IMR-90 (cell line): ENCODE data around the gene CDH13. TPM values are rescaled to one million over a fixed set of nuclear protein-coding genes. Genes with fewer than 3 reads are reported as not detected.

Source experiments
- ATAC-seq: fragments of 200-7000 bp; cut with Tn5 transposase; 2 replicates; pipeline ENCODE4 v1.9.1; 2020; ENCODE audit warnings: low read depth, mild to moderate bottlenecking, moderate library complexity
- BruUV-seq: library from RNA; stranded (reverse); fragments of 400-500 nt; replicated peaks from 2 replicates; lab custom pipeline; 2021; lab: Mats Ljungman, UMichigan
- CTCF ChIA-PET: fragments of 300-600 bp; formaldehyde crosslinking; extraction: SDS; loops from one replicate; lab custom pipeline; 2021; ENCODE audit warnings: antibody characterized with exemption; lab: Yijun Ruan, JAX
- POLR2A ChIA-PET: fragments of 300-600 bp; sonication (Branson Sonifier 250); formaldehyde crosslinking; loops from one replicate; lab custom pipeline; 2022; ENCODE audit warnings: antibody characterized with exemption; ENCODE audit not compliant: unreplicated experiment; lab: Charles Lee
- DNase-seq: peaks from one replicate; pipeline ENCODE4 v3.0.0; 2013
- H2AFZ ChIP-seq: replicated peaks from 2 replicates; pipeline ENCODE3; 2013; ENCODE audit warnings: low read length, mild to moderate bottlenecking; ENCODE audit not compliant: poor library complexity
- H2AK5ac ChIP-seq: 2 replicates; pipeline ENCODE4 v1.6.1; 2013; ENCODE audit warnings: low read depth, low read length, inconsistent platforms
- H2AK9ac ChIP-seq: replicated peaks from 2 replicates; pipeline ENCODE3; 2013; ENCODE audit warnings: mild to moderate bottlenecking, low read depth, low read length, moderate library complexity; ENCODE audit not compliant: poor library complexity
- H2BK120ac ChIP-seq: 2 replicates; pipeline ENCODE4 v1.6.1; 2013; ENCODE audit warnings: low read depth, low read length, inconsistent platforms
- H2BK15ac ChIP-seq: 3 replicates; pipeline ENCODE4 v1.6.1; 2013; ENCODE audit warnings: low read depth, low read length, inconsistent platforms
- H2BK20ac ChIP-seq: 2 replicates; pipeline ENCODE4 v1.6.1; 2013; ENCODE audit warnings: low read depth, mild to moderate bottlenecking, inconsistent platforms, low read length, moderate library complexity
- H2BK5ac ChIP-seq: 2 replicates; pipeline ENCODE4 v1.6.1; 2013; ENCODE audit warnings: mild to moderate bottlenecking, low read depth, low read length, inconsistent platforms; ENCODE audit not compliant: poor library complexity, severe bottlenecking
- H3K14ac ChIP-seq: replicated peaks from 2 replicates; pipeline ENCODE4 v1.6.1; 2013; ENCODE audit warnings: low read depth, low read length, inconsistent platforms
- H3K18ac ChIP-seq: 2 replicates; pipeline ENCODE4 v1.6.1; 2013; ENCODE audit warnings: low read depth, low read length, control low read depth
- H3K23ac ChIP-seq: 2 replicates; pipeline ENCODE4 v1.6.1; 2013; ENCODE audit warnings: low read depth, low read length, inconsistent platforms
- H3K27ac ChIP-seq: 2 replicates; pipeline ENCODE4 v1.5.1; 2013; ENCODE audit warnings: mild to moderate bottlenecking, control low read depth, low read length; ENCODE audit not compliant: insufficient read depth
- H3K27me3 ChIP-seq: 2 replicates; pipeline ENCODE4 v1.6.1; 2013; ENCODE audit warnings: low read length; ENCODE audit not compliant: control insufficient read depth, insufficient read depth
- H3K36me3 ChIP-seq: 2 replicates; pipeline ENCODE4 v1.6.1; 2013; ENCODE audit warnings: low read length, mixed read lengths; ENCODE audit not compliant: control insufficient read depth, insufficient read depth
- H3K4ac ChIP-seq: 2 replicates; pipeline ENCODE4 v1.6.1; 2013; ENCODE audit warnings: low read depth, low read length, inconsistent platforms
- H3K4me1 ChIP-seq: 2 replicates; pipeline ENCODE4 v1.6.1; 2013; ENCODE audit warnings: low read length, mixed read lengths; ENCODE audit not compliant: control insufficient read depth, insufficient read depth
- H3K4me2 ChIP-seq: 2 replicates; pipeline ENCODE4 v1.6.1; 2013; ENCODE audit warnings: low read depth, mild to moderate bottlenecking, control low read depth, low read length, moderate library complexity
- H3K4me3 ChIP-seq: 2 replicates; pipeline ENCODE4 v1.5.1; 2013; ENCODE audit warnings: low read depth, mild to moderate bottlenecking, control low read depth, low read length, moderate library complexity; ENCODE audit not compliant: insufficient read depth
- H3K56ac ChIP-seq: 2 replicates; pipeline ENCODE4 v1.6.1; 2013; ENCODE audit warnings: low read length, inconsistent platforms; ENCODE audit not compliant: insufficient read depth; ENCODE audit errors: extremely low read depth
- H3K79me1 ChIP-seq, 2 experiments: 2 replicates each; pipeline ENCODE4 v1.6.1; 2013; ENCODE audit warnings: low read length in 2 of 2, inconsistent platforms in 1 of 2, low read depth in 1 of 2
- H3K9ac ChIP-seq: 2 replicates; pipeline ENCODE4 v1.6.1; 2013; ENCODE audit warnings: low read depth, low read length, control low read depth
- H3K9me1 ChIP-seq: 2 replicates; pipeline ENCODE4 v1.6.1; 2013; ENCODE audit warnings: low read length, inconsistent platforms; ENCODE audit not compliant: insufficient read depth
- H3K9me3 ChIP-seq: 2 replicates; pipeline ENCODE4 v1.6.1; 2013; ENCODE audit warnings: low read length; ENCODE audit not compliant: control insufficient read depth, insufficient read depth
- H4K20me1 ChIP-seq: 2 replicates; pipeline ENCODE4 v1.6.1; 2013; ENCODE audit warnings: low read length, inconsistent platforms; ENCODE audit not compliant: insufficient read depth
- H4K5ac ChIP-seq: 2 replicates; pipeline ENCODE4 v1.6.1; 2013; ENCODE audit warnings: mild to moderate bottlenecking, low read depth, low read length, control low read depth
- H4K8ac ChIP-seq, 2 experiments: 2 replicates each; pipeline ENCODE4 v1.6.1; 2013; ENCODE audit warnings: low read depth in 2 of 2, low read length in 2 of 2, control low read depth in 1 of 2, inconsistent platforms in 1 of 2
- H4K91ac ChIP-seq: 2 replicates; pipeline ENCODE4 v1.6.1; 2013; ENCODE audit warnings: low read depth, low read length, inconsistent platforms; ENCODE audit not compliant: insufficient read depth
- BHLHE40 ChIP-seq: fragments of 150-350 bp; IDR thresholded peaks from 2 replicates; pipeline ENCODE4 v1.6.1; 2016; ENCODE audit warnings: mild to moderate bottlenecking, low read depth, low read length
- CHD1 ChIP-seq: IDR thresholded peaks from 2 replicates; pipeline ENCODE4 v1.6.1; 2012; ENCODE audit warnings: low read depth, low read length, improper control_type of control experiment
- CTCF ChIP-seq: conservative IDR thresholded peaks from 2 replicates; pipeline ENCODE4 v1.5.1; 2012; ENCODE audit warnings: mild to moderate bottlenecking, low read depth, low read length, improper control_type of control experiment
- MAZ ChIP-seq: IDR thresholded peaks from 2 replicates; pipeline ENCODE4 v1.6.1; 2012; ENCODE audit warnings: low read depth, mild to moderate bottlenecking, low read length, improper control_type of control experiment, moderate library complexity, borderline replicate concordance
- NFE2L2 ChIP-seq: fragments of 150-350 bp; IDR thresholded peaks from 2 replicates; pipeline ENCODE4 v1.6.1; 2016; ENCODE audit warnings: low read depth, mild to moderate bottlenecking, low read length
- RCOR1 ChIP-seq: IDR thresholded peaks from 2 replicates; pipeline ENCODE4 v1.6.1; 2012; ENCODE audit warnings: mild to moderate bottlenecking, low read length, improper control_type of control experiment; ENCODE audit not compliant: insufficient replicate concordance
- RFX5 ChIP-seq: IDR thresholded peaks from 2 replicates; pipeline ENCODE4 v1.8.0; 2012; ENCODE audit warnings: low read depth, mild to moderate bottlenecking, low read length, moderate library complexity
- WGBS, 2 experiments: methylation state at CpG; one replicate each; pipeline versions ENCODE4 v1.1.5 to v1.1.7; 2013; ENCODE audit warnings: missing lambda C conversion rate in 2 of 2; ENCODE audit not compliant: insufficient read length in 1 of 2; ENCODE audit errors: extremely low coverage in 2 of 2; 5-methylcytosine and 5-hydroxymethylcytosine counted together
- dilution Hi-C: fragments of 300-500 bp; cut with HindIII; formaldehyde crosslinking; loops from one replicate; pipeline ENCODE4 v1.14.3; 2018; ENCODE audit warnings: low sequenced_read_pairs; ENCODE audit not compliant: unreplicated experiment
- in situ Hi-C: fragments of 300-500 bp; cut with MboI; formaldehyde crosslinking; loops from 3 replicates; pipeline ENCODE4 v1.14.3; 2019; ENCODE audit warnings: low sequenced_read_pairs, inconsistent platforms, mixed read lengths
- intact Hi-C: fragments of 100-400 bp; cut with micrococcal nuclease; formaldehyde crosslinking; loops from 2 replicates; pipeline ENCODE4 v1.10.0; 2022
- polyA plus RNA-seq, 3 experiments: library from polyadenylated mRNA; depleted of rRNA; stranded (reverse); fragments of >200 nt; gene quantifications; 2 replicates each; pipeline ENCODE4 v1.2.3, GENCODE V29; 2012; ENCODE audit warnings: low replicate concordance in 1 of 3
- total RNA-seq: library from RNA; depleted of rRNA; stranded (reverse); fragments of >200 nt; gene quantifications from 2 replicates; pipeline ENCODE4 v1.2.3, GENCODE V29; 2012
- TF ChIP-seq, protein P1 (sequence below): fragments of 150-350 bp; IDR thresholded peaks from 2 replicates; pipeline ENCODE4 v1.6.1; 2017; ENCODE audit warnings: mild to moderate bottlenecking, antibody characterized with exemption, low read length, low read depth

Gene CDH13
- total and polyA plus RNA-seq, 2 of the 4 experiments (the other 2 are of a cell fraction) = 61.6 to 74.7 TPM

- no peak for ATAC-seq
- Histone ChIP-seq H3K27ac (no peak overlapping the region), H4K5ac (no peak overlapping the region), H3K79me1 (no peaks in the 10 kb centered on the region), H4K20me1 (no peaks in the 10 kb centered on the region; the same call in 1 of the 2 replicates), H3K36me3 (no peaks in the 10 kb centered on the region), H2BK20ac (no peak overlapping the region), H3K14ac (no peak overlapping the region), H2BK5ac (no peak overlapping the region), H2AK9ac (no peak overlapping the region), H2AFZ (no peak overlapping the region), H3K18ac (no peak overlapping the region), H3K9me3 (no peaks in the 10 kb centered on the region), H3K56ac (no peak overlapping the region), H4K91ac (no peak overlapping the region), H3K27me3 (no peaks in the 10 kb centered on the region), H3K4me3 (no peak overlapping the region), H3K4me1 (no peaks in the 10 kb centered on the region), H2BK120ac (no peak overlapping the region), H3K9me1 (no peaks in the 10 kb centered on the region), H3K23ac (no peak overlapping the region), H2BK15ac (no peak overlapping the region), H3K4ac (no peak overlapping the region), H3K9ac (no peak overlapping the region), H3K4me2 (no peak overlapping the region), H2AK5ac (no peak overlapping the region), H4K8ac (no peak overlapping the region)
- intact Hi-C loops (no loop called here), in situ Hi-C loops (no loop called here), dilution Hi-C loops (no loop called here)
- TF ChIP-seq MAZ (no peak), BHLHE40 (no peak), RCOR1 (no peak), CHD1 (no peak), NFE2L2 (no peak), RFX5 (no peak), CTCF (no peak)
- TF ChIP-seq, protein P1, sequence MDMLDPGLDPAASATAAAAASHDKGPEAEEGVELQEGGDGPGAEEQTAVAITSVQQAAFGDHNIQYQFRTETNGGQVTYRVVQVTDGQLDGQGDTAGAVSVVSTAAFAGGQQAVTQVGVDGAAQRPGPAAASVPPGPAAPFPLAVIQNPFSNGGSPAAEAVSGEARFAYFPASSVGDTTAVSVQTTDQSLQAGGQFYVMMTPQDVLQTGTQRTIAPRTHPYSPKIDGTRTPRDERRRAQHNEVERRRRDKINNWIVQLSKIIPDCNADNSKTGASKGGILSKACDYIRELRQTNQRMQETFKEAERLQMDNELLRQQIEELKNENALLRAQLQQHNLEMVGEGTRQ = no peak
- no peak for DNase-seq
- POLR2A ChIA-PET = no interaction called here
- CTCF ChIA-PET = no interaction called here
- no TSS peak for BruUV-seq
- WGBS, 2 experiments = no CpG with 5 or more reads among the region's 3 CpGs
Observed at GRCh38 chr16:83058376-83058775, 431.6 kb downstream of the CDH13 start.
